Muscle layer of colon (tissue), 2 donors: ENCODE measurements around the gene RBMY1E.
"Not testable (repeated sequence)": the region's sequence is repeated elsewhere in the genome, so short reads cannot be mapped to it uniquely, and the experiment has no call there.

Experiments
- H3K27ac ChIP-seq: one replicate; pipeline ENCODE4 v1.7.0; 2013; ENCODE audit warnings: low read depth, mild to moderate bottlenecking, low read length, moderate library complexity
- H3K27me3 ChIP-seq, 2 donors: one replicate each; pipeline ENCODE4 v1.7.0; 2013; ENCODE audit warnings: low read length in 2 of 2, mild to moderate bottlenecking in 2 of 2; ENCODE audit not compliant: insufficient read depth in 2 of 2, control insufficient read depth in 1 of 2
- H3K36me3 ChIP-seq: one replicate; pipeline ENCODE4 v1.7.0; 2013; ENCODE audit warnings: mild to moderate bottlenecking, low read length; ENCODE audit not compliant: insufficient read depth
- H3K4me1 ChIP-seq: one replicate; pipeline ENCODE4 v1.7.0; 2013; ENCODE audit warnings: mild to moderate bottlenecking, low read length; ENCODE audit not compliant: insufficient read depth
- H3K4me3 ChIP-seq, 2 donors: one replicate each; pipeline ENCODE4 v1.7.0; 2013; ENCODE audit warnings: low read length in 2 of 2, low read depth in 1 of 2, mild to moderate bottlenecking in 1 of 2, moderate library complexity in 1 of 2
- H3K9ac ChIP-seq: one replicate; pipeline ENCODE4 v1.7.0; 2013; ENCODE audit warnings: low read length
- H3K9me3 ChIP-seq: one replicate; pipeline ENCODE4 v1.7.0; 2013; ENCODE audit warnings: mild to moderate bottlenecking, low read length
- donor health status: abdominal sarcoma.
- donor health status: Adenocarcinoma of cecum.

The RBMY1E gene

DNA sequence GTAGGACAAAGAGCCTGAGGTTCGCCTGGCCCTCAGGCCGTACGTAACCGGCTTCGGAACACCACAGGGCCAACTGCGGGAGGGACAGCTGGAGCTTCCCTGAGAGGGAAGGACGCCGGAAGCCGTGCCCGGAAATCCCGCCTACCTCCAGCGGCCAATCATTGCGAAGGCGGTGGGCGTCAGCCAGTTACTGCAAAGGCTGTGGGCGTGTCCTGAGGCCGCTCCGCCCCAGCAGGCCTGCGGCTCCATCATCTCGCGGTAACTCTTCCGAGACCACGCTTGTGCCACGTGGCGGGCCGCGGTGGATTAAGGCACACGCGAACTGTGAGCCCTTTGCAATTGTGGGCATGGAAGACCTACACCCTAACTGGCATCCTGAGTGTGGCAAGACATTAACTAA is at the start of gene RBMY1E:
TSS of gene RBMY1E (minus strand) at position 101 of the 400 bp plus-strand sequence. CDS start 1,978 bp downstream, outside the sequence.
- H3K27ac ChIP-seq, H3K9me3 ChIP-seq, H3K36me3 ChIP-seq, H3K9ac ChIP-seq, H3K27me3 ChIP-seq, H3K4me1 ChIP-seq, H3K4me3 ChIP-seq: not testable (repeated sequence)

DNA sequence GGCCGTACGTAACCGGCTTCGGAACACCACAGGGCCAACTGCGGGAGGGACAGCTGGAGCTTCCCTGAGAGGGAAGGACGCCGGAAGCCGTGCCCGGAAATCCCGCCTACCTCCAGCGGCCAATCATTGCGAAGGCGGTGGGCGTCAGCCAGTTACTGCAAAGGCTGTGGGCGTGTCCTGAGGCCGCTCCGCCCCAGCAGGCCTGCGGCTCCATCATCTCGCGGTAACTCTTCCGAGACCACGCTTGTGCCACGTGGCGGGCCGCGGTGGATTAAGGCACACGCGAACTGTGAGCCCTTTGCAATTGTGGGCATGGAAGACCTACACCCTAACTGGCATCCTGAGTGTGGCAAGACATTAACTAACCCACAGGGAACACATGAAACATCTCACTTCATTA is 23.4 kb downstream of the RBMY1E start, which contains the start of gene RBMY1D:
TSS of gene RBMY1D (minus strand) at position 101 of the 400 bp plus-strand sequence. CDS start 2,013 bp downstream, outside the sequence.
- not testable (repeated sequence) for H3K9ac ChIP-seq, H3K9me3 ChIP-seq, H3K4me1 ChIP-seq, H3K4me3 ChIP-seq, H3K36me3 ChIP-seq, H3K27me3 ChIP-seq, H3K27ac ChIP-seq

DNA sequence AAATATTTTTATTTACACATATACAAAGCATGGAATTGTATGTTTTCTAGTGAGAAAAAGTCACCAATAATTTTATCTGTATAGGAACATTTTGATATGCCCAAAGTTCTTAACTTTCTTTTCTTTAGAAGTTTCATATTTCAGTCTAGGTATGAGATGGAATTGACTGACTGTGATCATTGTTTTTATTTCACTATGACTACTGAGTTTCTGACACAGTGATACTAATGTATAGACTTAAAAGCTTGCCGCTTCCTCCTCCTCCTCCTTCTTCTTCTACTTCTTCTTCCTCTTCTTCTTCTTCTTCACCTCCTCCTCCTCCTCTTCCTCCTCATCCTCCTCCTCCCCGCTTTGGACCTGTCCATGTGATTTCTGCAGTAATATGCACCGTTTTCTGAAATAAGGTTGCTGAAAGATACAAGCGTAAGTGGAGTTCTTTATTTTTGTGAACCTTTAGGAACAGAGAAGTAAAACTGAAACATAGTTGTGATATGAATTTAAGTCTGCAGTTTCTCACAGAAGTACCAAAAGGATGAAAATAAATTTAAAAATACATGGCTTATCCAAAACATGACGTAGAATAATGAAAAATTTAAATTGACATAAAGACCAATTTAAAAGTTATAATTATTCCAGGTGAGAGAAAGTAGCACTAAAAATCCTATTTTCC is 48.3 kb downstream of the RBMY1E start:
- not testable (repeated sequence) for H3K36me3 ChIP-seq, H3K4me1 ChIP-seq, H3K4me3 ChIP-seq, H3K9ac ChIP-seq, H3K27ac ChIP-seq, H3K9me3 ChIP-seq, H3K27me3 ChIP-seq
